Motor neuron (in vitro differentiated cells): ENCODE measurements around the gene ADGRG3. TPM values are rescaled to one million over a fixed set of nuclear protein-coding genes. Genes with fewer than 3 reads are reported as not detected.
"Not testable (repeated sequence)": the region's sequence is repeated elsewhere in the genome, so short reads cannot be mapped to it uniquely, and the experiment has no call there.

Source experiments
- ATAC-seq, 8 experiments: fragments of 200-7000 bp; cut with Tn5 transposase; replicated peaks in 6 of 8; 2 replicates each; pipeline ENCODE4 v1.8.0; 2021; ENCODE audit warnings: mild to moderate bottlenecking in 8 of 8, moderate library complexity in 8 of 8
- H3K27ac ChIP-seq, 2 donors: fragments of 250-450 bp; sonication (Bioruptor Pico); 2 replicates each; pipeline ENCODE4 v1.9.0; 2021; ENCODE audit warnings: antibody characterized with exemption in 2 of 2, mild to moderate bottlenecking in 2 of 2, moderate library complexity in 1 of 2
- H3K4me1 ChIP-seq, 2 donors: fragments of 250-450 bp; sonication (Bioruptor Pico); replicated peaks in 1 of 2; 2 replicates each; pipeline ENCODE4 v1.6.1; 2021; ENCODE audit warnings: antibody characterized with exemption in 2 of 2, mild to moderate bottlenecking in 2 of 2, moderate library complexity in 1 of 2
- H3K4me3 ChIP-seq, 5 donors: fragments of 250-450 bp; sonication (Bioruptor Pico); 2 replicates each; pipeline ENCODE4 v1.9.0; 2021; ENCODE audit warnings: antibody characterized with exemption in 5 of 5, mild to moderate bottlenecking in 5 of 5, moderate library complexity in 4 of 5
- WGBS, 10 experiments: fragments of 450-650 bp; shearing (Covaris generic); methylation state at CpG; one replicate each; pipeline ENCODE4 v1.0.0; 2022; 5-methylcytosine and 5-hydroxymethylcytosine counted together
- in situ Hi-C, 9 experiments: fragments of 400-800 bp; cut with MboI; loops; one replicate each; pipeline ENCODE4 v1.15.0; 2021; ENCODE audit warnings: low sequenced_read_pairs in 9 of 9, low pct_unique_long_range_greater_than_20kb in 2 of 9; ENCODE audit not compliant: unreplicated experiment in 9 of 9
- total RNA-seq, 8 experiments: library from RNA; unstranded; fragments of 300-600 nt; gene quantifications; 2 replicates each; pipeline versions ENCODE4 v1.2.3 to v1.2.4, GENCODE V29; 2022

ADGRG3 gene
- total RNA-seq, 8 experiments from 2014 or later, result 0.10 to 1.1 (median 0.31) TPM; not detected in 2

DNA sequence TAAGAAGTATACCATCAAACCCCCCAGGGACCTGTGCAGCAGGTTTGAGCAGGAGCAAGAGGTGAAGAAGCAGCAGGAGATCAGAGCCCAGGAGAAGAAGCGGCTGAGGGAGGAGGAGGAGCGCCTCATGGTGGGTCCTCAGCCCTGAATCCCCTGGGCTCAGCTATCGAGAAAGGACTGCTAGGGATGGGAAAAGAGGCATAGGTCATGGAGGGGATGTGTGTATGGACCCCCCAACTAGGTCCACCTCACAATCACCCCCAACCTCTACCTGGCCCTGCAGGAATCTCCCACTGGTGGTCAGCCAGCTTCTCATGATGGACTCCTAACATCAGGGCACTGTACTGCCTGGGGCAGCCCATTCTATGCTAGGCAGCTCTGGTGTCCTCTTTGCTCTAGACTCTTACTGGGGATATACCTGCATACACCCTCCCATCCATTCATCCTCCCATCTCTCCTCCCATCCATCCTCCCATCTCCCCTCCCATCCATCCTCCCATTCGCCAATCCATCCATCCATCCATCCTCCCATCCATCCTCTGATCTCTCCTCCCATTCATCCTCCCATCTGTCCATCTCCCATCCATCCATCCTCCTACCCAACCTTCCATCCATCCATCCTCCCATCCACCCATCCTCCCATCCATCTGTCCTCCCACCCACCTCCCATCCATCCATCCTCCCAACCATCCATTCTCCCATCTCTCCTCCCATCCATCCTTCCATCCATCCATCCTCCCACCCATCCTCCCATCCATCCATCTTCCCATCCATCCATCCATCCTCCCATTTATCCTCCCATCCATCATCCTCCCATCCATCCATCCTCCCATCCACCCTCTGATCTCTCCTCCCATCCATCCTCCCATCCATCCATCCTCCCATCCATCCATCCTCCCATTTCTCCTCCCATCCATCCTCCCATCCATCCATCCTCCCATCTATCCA lies 37.1 kb downstream of the ADGRG3 start:
- peaks cover 18 to 21% of the 10 kb centered on the region in 2 donors for H3K4me1 ChIP-seq
- ATAC-seq, result no peak
- no peak overlapping the region for H3K27ac ChIP-seq
- in situ Hi-C loops, result no loop called here
- 25 to 100% (median 80%) methylated on average over 1 to 3 of the region's 4 CpGs; no CpG with 5 or more reads in 3 of the 10 experiments for WGBS, 10 experiments
- no peak overlapping the region for H3K4me3 ChIP-seq

DNA sequence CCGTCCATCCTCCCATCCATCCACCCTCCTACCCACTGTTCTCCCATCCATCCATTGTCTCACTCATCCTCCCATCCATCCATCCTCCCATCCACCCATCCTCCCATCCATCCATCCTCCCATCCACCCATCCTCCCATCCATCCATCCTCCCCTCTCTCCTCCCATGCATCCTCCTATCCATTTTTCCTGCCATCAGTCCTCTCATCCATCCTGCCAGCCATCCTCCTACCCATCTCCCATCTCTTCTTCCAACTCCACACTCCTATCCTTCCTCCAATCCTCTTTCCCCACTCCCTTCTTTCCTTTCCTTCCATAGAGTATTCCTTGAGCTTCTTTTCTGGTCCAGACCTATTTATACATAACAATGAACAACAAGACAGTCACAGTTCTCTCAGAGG lies 38.6 kb downstream of the ADGRG3 start:
- WGBS, 10 experiments, result 67 to 85% (median 75%) methylated on average over 1 of the region's 1 CpG; no CpG with 5 or more reads in 7 of the 10 experiments
- in situ Hi-C loops, result no loop called here
- Histone ChIP-seq H3K27ac (no peak overlapping the region), H3K4me1 (peaks cover 7 to 9% of the 10 kb centered on the region in 2 donors), H3K4me3 (no peak overlapping the region)
- no peak for ATAC-seq

DNA sequence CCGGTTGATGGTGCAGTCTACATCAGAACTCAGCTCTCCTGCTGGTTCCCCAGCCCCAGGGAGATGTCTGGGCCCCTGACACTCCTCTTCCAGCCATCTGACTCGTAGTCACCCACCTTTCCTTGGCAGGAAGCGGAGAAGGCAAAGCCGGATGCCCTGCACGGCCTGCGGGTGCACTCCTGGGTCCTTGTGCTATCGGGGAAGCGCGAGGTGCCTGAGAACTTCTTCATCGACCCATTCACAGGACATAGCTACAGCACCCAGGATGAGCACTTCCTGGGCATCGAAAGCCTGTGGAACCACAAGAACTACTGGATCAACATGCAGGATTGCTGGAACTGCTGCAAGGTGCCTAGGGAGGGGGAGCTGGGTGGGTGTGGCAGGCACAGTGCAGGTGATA lies 39.2 kb downstream of the ADGRG3 start:
- Histone ChIP-seq H3K4me1 (peaks cover 2 to 3% of the 10 kb centered on the region in 2 donors), H3K27ac (no peak overlapping the region), H3K4me3 (no peak overlapping the region)
- in situ Hi-C loops, result no loop called here
- 41 to 100% (median 69%) methylated on average over 1 to 6 of the region's 11 CpGs; no CpG with 5 or more reads in 6 of the 10 experiments for WGBS, 10 experiments
- ATAC-seq, result no peak

DNA sequence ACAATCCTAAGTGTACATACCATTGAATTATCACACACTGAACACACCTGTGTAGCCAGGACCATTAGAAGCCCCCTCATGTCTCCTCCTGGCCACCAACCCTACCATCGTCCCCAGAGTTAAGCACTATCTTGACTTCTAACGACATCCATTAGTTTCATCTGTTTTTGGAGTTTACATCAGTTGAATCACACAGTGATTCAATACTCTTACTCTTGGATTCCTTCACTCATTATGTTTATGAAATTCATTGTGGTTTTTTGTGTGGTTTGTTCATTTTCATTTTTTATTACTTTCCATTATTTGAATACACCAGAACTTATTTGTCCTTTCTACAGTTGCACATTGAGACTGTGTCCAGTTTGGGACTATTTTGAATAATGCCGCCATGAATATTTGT lies 40.1 kb downstream of the ADGRG3 start:
- 29 to 100% (median 92%) methylated on average over 1 to 3 of the region's 3 CpGs; no CpG with 5 or more reads in 1 of the 10 experiments for WGBS, 10 experiments
- Histone ChIP-seq H3K4me3 (no peak overlapping the region), H3K27ac (no peak overlapping the region), H3K4me1 (no peaks in the 10 kb centered on the region)
- in situ Hi-C loops, result no loop called here
- peak in 1 of 8 experiments; percentile 61 for ATAC-seq

DNA sequence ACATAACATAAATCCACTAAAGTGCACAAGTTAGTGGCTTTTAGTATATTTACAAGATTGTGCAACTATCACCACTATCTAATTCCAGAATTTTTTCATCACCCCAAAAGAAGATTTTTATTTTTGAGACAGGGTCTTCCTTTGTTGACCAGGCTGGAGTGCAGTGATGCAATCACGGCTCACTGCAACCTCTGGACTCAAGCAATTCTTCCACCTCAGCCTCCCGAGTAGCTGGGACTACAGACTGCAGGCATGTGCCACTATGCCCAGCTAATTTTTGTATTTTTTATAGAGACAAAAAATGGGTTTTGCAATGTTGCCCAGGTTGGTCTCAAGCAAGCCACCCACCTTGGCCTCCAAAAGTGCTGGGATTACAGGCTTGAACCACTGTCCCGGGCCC lies 41.6 kb downstream of the ADGRG3 start:
- Histone ChIP-seq H3K4me3 (no peak overlapping the region), H3K4me1 (no peaks in the 10 kb centered on the region), H3K27ac (no peak overlapping the region)
- no peak for ATAC-seq
- 40 to 100% (median 67%) methylated on average over 1 to 3 of the region's 3 CpGs; no CpG with 5 or more reads in 3 of the 10 experiments for WGBS, 10 experiments
- in situ Hi-C loops, result no loop called here

DNA sequence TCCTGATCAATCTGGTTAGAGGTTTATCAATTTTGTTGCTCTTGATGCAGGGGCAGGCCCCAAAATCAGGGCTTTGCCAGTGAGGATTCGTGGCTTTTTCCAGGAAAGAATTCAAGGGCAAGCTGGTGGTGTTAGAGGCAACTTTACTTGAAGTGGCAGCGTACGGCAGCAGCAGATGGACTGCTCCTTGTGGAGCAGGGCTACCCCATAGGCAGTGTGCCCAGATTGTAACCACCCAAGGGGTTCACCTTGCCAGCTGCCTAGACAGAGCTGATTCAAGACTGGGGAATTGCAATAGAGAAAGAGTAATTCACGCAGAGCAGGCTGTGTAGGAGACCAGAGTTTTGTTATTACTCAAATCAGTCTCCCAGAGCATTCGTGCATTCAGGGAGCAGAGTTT lies 43.2 kb downstream of the ADGRG3 start:
- WGBS, 10 experiments, result 34 to 100% (median 80%) methylated on average over 1 to 4 of the region's 5 CpGs; no CpG with 5 or more reads in 3 of the 10 experiments
- no peak for ATAC-seq
- Histone ChIP-seq H3K27ac (no peak overlapping the region), H3K4me1 (no peaks in the 10 kb centered on the region), H3K4me3 (no peak overlapping the region)
- in situ Hi-C loops, result no loop called here

DNA sequence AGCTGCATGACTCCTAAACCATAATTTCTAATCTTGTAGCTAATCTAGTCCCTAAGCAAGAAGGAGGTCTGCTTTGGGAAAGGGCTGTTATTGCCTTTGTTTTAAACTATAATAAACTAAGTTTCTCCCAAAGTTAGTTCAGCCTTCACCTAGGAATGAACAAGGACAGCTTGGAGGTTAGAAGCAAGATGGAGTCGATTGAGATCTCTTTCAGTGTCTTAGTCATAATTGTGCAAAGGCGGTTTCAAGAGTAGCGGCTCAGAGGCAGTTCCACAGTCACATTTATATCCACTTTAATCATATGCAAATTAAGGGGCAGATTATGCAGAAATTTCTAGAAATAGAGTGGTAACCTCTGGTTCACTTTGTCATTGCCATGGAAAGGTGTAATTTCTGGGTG lies 43.9 kb downstream of the ADGRG3 start:
- peak in 2 of 8 experiments; percentile 37 to 40 for ATAC-seq
- H3K4me1 ChIP-seq, result no peaks in the 10 kb centered on the region
- in situ Hi-C loops, result no loop called here
- WGBS, 10 experiments, result 74 to 100% (median 82%) methylated on average over 1 to 3 of the region's 3 CpGs
- no peak overlapping the region for H3K27ac ChIP-seq
- no peak overlapping the region for H3K4me3 ChIP-seq

DNA sequence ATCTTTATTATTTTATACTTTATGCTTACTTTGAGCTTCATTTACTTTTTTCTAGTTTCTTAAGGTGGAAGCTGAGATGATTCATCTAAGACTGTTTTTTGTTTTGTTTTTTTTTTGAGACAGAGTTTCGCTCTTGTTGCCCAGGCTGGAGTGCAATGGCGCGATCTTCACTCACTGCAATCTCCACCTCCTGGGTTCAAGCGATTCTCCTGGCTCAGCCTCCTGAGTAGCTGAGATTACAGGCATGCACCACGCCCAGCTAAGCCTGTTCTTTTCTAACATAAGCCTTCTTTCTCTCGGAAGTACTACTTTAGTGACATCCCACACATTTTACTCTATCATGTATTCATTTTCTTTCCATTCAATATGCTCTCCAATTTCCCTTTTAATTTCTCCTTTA lies 44.5 kb downstream of the ADGRG3 start:
- H3K4me1 ChIP-seq, in situ Hi-C loops, H3K4me3 ChIP-seq, H3K27ac ChIP-seq, ATAC-seq: not testable (repeated sequence)
- WGBS, 10 experiments, result 60 to 95% (median 78%) methylated on average over 1 to 6 of the region's 6 CpGs

DNA sequence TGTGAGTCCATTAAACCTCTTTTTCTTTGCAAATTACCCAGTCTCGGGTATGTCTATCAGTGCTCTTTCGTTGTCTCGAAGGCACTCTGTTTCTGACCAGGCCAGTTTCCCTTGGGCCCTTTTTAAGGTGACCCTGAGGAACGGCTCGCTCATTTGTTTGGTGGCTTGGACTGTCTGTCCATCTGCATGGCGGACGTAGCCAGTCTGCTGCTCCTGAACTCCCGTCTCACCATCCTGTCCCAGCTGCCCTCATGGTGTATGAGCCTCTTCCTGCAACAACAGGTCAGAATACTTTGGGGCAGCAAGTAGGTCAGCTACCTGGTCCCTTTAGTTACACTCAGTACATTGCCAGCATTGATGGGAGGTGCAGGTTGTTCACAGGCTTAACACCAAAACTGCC lies 45.5 kb downstream of the ADGRG3 start:
- H3K4me3 ChIP-seq, result no peak overlapping the region
- H3K27ac ChIP-seq, result no peak overlapping the region
- in situ Hi-C loops, result no loop called here
- H3K4me1 ChIP-seq, result no peaks in the 10 kb centered on the region
- 34 to 96% (median 75%) methylated on average over 1 to 8 of the region's 8 CpGs; no CpG with 5 or more reads in 1 of the 10 experiments for WGBS, 10 experiments
- ATAC-seq, result no peak

DNA sequence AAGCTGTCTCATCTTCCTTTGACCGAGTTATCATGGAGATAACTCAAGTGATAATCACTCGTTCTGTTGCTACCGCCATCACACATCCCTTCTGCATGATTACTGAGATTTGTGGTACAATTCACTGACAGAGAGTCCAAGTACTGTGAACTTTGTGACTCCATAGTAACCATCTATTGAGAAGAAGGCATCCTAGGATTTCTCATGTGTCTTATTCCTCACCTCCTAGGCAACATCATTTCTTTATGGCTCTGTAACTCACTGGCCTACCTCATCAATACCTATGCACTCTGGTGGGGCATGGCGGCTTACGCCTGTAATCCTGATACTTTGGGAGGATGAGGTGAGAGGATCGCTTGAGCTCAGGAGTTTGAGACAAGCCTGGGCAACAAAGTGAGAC lies 45.9 kb downstream of the ADGRG3 start:
- H3K4me3 ChIP-seq, result no peak overlapping the region
- 50 to 100% (median 88%) methylated on average over 1 to 6 of the region's 6 CpGs; no CpG with 5 or more reads in 5 of the 10 experiments for WGBS, 10 experiments
- in situ Hi-C loops, result no loop called here
- ATAC-seq, result peak in 2 of 8 experiments; percentile 19 to 94
- H3K4me1 ChIP-seq, result no peaks in the 10 kb centered on the region
- H3K27ac ChIP-seq, result no peak overlapping the region

DNA sequence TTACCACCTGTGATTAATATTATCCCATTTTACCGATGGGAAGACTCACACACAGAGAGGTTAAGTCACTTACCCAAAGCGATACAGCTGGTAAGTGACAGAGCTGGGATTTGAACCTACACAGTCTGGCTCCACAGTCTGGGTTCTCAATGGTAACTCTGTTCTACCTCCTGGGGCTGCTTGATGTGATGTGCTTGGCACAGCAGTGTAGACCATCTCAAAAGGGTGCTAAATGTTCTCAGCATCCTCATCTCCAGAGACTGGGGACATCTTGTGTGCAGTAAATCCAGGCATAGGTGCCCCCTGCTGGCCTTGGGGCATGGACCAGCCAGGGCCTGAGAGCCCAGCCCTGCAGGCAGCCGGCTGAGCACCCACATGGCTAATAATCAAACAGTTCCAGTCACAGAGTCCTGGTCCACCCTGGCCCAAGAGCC lies 52.1 kb downstream of the ADGRG3 start:
- in situ Hi-C loops, result no loop called here
- H3K4me1 ChIP-seq, result peaks cover 2% of the 10 kb centered on the region in 2 donors
- 63 to 100% (median 83%) methylated on average over 1 to 3 of the region's 3 CpGs; no CpG with 5 or more reads in 5 of the 10 experiments for WGBS, 10 experiments
- no peak overlapping the region for H3K27ac ChIP-seq
- no peak overlapping the region for H3K4me3 ChIP-seq
- peak; percentile 57 to 90 (median 79) for ATAC-seq

DNA sequence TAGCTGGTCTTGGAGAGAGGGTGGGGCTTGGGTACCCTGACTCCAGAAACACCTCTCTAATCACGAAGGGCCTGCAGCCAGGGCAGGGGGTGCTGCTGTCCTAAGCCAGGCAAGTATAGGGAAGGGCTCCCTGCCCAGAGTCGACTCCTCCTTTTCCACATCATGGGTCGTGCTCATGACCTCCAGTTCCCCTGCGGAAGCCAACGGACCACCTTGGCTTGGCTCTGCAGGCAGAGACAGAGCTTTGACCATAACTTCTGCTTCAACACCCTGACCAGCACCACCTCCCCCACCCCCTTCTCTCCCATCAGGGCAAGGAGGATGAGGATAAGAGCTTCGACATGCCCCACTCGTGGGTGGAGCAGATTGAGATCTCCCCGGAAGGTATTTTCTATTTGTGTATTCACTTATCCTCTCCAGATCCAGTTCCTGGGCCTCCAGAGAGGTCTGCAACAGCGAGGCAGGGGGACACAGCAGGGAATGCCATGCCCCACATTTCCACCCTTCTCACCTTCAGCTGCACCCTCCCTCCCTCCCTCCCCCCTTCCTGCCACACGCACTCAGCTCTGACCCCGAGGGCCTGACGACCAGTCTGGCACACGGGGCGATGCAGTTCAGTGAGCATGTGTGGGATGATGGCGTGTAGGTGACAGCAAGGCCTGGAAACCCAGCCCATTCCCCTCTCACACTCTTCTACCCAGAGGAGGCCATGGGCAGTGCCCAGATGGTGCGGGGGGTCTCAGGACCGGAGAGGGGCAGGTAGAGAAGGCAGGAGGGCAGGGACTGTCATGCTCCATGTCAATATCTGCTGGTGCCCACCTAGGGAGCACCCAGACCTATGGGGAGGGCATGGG lies 53.5 kb downstream of the ADGRG3 start:
- 32 to 100% (median 80%) methylated on average over 1 to 3 of the region's 17 CpGs; no CpG with 5 or more reads in 5 of the 10 experiments for WGBS, 10 experiments
- H3K4me1 ChIP-seq, result peaks cover 2% of the 10 kb centered on the region in 2 donors
- in situ Hi-C loops, result no loop called here
- ATAC-seq, result no peak
- no peak overlapping the region for H3K27ac ChIP-seq
- H3K4me3 ChIP-seq, result no peak overlapping the region

DNA sequence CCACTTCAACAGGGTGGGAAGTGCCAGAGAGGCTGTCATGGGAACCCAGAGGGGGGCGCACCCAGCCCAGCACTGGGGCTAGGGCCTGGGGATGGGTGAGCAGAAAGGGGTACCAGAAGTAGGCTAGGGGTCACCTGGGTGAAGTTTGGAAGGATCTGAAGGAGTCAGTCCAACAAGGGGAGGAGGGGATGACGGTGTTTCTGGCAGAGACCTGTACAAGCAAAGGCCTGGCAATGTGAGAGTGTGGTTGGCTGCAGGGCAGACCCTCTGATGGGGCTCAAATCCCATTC lies 54.0 kb downstream of the ADGRG3 start:
- no peak overlapping the region for H3K27ac ChIP-seq
- WGBS, 10 experiments, result 100% methylated on average over 1 of the region's 2 CpGs; no CpG with 5 or more reads in 8 of the 10 experiments
- H3K4me1 ChIP-seq, result peaks cover 2% of the 10 kb centered on the region in 2 donors
- in situ Hi-C loops, result no loop called here
- ATAC-seq, result peak in 1 of 8 experiments; percentile 7
- H3K4me3 ChIP-seq, result no peak overlapping the region
